ENCODE data around the gene ARPC3.
"Not testable (repeated sequence)": the region's sequence is repeated elsewhere in the genome, so short reads cannot be mapped to it uniquely, and the experiment has no call there.

Gene ARPC3

GRCh38 chr12:110410086-110410485 lies 40.1 kb downstream of the ARPC3 start:
- not testable (repeated sequence) for DNase-seq

- DNase-seq: not testable (repeated sequence)
These were observed 44.9 kb downstream of the ARPC3 start for GRCh38 chr12:110405126-110405662.

- peak; percentile 73 for DNase-seq
These were observed 46.0 kb downstream of the ARPC3 start for GRCh38 chr12:110403976-110404682.

DNA sequence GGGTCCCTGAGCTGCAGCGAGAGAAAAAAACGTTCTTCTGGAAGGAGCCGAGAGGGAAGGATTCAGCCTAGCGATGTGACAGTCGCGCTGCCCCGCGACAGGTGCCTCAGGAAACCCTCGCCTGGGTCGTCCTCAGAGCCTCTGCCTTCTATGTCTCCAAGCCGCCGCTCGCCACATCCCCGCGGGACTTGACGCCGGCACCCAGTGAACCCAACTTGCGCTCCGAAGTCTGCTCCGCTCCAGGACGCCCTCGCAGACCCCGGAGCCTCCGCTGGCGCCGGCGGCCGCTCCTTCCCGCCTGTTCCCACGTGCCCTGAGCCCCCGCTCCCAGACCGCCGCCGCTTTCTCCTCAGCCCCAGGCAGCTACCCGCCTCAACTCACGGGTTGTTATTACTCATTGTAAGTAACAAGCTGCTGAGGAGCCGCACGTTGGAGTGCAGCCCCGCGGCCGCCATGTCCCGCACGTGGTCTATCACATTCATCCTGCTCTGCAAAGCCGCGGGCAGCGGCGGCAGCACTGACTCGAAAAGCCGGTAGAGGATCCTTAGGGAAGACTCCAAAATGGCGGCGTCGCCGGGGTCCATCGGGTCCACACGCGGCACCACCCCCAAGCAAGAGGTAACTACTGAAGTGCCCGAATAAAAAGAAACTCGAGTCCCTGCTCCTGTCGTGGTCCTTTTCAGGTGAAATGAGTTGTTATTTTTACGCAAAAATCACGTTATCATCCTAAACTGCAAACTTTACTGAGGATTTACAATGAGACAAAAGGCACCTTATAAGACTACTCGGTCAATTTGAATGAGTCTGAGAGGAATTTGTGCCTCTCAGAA lies 46.8 kb downstream of the ARPC3 start, which contains the start of gene ANAPC7:
Gene ANAPC7 (minus strand): TSS at position 563 of the 830 bp plus-strand sequence. CDS start 81 bp downstream, at position 482.
- peak; percentile 78 for DNase-seq

All from activated T-cell treated with anti-CD3 and anti-CD28 coated beads for 4 hours (primary cell).